ENCODE measurements around the gene PPP1R2.
"Not testable (repeated sequence)": the region's sequence is repeated elsewhere in the genome, so short reads cannot be mapped to it uniquely, and the experiment has no call there.

The PPP1R2 gene

DNA sequence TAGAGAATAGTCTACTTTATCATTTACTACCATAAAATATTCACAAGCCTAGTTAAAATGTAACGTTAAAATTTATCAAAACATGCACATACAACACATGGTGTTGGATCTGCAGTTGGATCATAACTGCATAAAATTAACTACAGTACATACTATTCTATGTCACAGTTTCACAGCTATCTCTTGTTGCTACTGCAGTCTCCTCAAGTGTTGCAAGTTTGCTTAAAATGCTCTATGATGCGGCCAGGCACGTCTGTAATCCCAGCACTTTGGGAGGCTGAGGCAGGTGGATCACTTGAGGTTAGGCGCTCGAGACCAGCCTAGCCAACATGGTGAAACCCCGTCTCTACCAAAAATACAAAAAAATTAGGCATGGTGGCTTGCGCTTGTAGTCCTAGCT, 10.3 kb downstream of the PPP1R2 start:
- DNase-seq: no peak

DNA sequence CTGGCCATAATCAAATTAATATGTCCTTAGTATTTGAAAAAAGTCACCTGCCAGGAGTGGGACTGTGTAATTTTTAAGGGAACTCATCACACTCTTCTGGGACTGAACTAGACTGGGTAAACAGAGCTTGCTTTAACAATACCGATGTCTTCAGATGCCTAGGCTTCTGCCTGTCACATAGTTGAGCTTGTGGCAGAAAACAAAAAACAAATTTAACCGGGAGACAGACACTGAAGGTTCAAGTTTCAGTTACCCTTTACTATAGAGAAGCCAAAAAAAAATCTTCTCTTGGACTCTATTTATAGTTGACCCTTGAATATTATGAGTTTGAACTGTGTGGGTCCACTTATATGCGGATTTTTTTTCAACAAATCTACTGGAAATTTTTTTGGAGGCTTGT, 10.8 kb downstream of the PPP1R2 start:
- no peak for DNase-seq

DNA sequence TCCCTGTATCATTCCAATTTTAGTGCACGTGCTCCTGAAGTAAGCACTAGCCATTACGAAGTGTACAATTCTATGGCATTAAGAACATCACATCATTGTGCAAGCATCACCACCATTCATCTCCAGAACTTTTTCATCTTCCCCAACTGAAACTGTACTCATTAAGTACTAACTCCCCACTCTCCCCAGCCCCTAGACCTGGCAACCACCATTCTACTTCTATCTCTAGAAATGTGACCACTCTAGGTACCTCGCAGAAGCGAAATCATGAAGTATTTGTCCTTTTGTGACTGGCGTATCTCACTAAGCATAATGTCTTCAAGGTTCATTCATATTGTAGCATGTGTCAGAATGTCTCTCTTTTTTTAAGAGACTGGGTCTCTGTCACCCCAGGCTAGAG, 11.4 kb downstream of the PPP1R2 start:
- no peak for DNase-seq

DNA sequence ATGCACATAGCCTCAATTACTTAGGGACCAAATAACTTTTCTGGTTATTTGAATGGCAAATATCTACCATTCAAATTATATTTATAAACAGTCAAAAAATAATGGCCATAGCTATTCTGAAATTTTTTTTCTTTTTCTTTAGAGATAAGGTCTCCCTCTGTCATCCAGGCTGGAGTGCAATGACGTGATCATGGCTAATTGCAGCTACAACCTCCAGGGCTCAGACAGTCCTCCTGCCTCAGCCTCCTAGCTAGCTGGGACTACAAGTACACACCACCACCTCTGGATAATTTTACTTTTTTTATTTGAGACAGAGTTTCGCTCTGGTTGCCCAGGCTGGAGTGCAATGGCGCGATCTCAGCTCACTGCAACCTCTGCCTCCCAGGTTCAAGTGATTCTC, 16.6 kb downstream of the PPP1R2 start:
- DNase-seq: no peak

DNA sequence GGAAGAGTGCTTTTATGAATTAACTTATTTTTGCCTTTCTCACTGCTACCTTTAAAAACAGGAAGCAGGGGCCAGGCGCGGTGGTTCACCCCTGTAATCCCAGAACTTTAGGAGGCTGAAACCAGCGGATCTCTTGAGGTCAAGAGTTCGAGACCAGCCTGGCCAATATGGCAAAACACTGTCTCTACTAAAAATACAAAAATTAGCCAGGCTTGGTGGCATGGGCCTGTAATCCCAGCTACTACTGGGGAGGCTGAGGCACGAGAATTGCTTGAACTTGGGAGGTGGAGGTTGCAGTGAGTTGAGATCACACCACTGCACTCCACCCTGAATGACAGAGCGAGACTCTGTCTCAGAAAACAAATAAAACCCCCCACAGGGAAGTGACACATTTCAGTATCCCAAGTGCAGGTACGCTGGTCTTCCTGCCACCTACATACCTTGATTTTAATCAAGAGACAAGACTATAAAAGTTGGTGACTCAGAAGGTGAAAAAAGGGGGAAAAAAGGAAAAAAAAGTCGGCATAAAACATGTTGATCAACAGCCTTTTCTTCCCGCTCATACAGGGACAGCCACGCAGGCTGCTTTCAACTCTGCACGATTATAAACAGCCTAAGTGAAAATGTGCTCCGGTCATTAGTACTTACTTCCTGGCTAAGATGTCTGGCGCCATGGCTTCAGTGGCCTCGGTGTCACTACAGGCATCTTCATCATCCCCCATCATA, 18.8 kb downstream of the PPP1R2 start:
- DNase-seq: no peak

DNA sequence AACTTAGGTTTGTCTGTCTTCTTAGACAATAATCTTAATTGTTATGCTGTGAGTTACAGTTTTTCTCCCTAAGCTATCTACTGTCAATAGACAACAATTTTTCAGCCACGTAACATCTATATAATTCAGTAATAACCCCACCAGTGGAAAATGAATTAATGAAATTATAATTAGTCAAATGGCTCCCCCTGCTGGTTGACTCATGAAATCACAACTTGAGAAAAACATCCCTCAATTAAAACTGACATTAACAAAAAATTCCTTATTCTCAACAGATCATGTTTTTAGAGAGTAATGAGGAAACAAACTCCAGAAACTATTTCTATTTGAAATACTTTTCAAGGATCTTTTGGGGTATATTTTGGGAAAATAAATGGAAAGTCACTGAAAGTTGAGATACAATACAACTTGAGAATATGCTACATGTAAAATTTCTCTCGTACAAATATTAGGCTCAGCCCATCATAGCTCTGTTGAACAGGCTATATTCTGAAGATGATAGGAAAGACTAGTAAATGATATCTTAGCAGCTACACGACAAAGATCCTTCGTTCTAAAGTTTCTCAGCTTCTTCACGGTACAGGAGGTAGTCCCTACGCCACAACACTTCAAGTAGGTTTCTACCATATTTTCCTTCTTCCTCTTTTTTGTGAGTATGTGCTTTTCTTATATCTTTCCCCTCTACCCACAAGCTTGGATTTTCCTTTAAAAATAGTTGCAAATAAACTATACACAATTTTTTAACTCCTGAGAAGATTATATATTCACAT, 20.7 kb downstream of the PPP1R2 start:
- peak; percentile 73 for DNase-seq

DNA sequence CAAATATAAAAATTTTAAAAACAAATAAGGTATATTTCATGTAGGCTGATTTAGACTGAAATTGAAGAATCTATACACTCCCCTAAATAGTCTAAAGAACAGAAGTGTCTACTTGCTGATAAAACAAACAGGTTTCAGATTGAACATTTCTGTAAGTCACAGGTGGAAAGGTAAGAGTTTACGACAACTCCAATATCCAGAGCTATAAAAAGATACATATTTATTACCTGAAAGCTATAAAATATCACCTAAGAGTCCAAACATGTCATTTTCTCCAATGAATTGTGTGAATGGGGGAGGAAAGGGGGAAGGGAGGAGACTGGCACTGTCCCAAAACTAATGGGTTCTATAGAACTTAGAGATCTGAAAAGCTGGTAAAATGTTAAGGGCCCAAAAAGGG, 26.1 kb downstream of the PPP1R2 start:
- DNase-seq: no peak

DNA sequence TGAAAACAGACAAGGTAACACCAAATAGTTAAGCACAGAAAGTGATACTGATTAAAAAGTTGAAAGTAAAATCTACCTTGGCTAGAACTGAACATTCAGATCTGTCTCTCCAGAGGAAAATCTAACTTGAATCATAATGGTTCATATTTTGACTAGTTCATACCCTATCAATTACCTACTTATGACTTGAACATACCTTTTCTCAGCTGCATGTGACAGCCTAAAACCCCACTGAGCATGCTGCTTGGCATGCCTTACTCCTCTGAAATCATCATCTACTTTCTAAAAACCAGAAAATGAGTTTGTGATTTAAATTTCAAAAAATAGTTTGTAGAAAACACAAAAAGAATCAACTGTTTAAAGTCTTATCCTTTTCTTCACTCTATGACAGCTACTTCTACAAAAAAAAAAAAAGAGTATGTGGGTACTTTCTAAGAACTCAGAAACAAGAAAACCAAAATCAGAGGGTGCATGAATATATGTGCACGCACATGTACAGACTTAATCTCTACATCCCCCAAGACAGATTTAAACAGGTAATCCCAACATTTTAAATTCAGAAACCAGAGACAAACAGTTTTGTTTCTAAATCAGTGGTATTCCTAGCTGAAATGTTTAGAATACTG, 28.4 kb downstream of the PPP1R2 start:
- DNase-seq: not testable (repeated sequence)

DNA sequence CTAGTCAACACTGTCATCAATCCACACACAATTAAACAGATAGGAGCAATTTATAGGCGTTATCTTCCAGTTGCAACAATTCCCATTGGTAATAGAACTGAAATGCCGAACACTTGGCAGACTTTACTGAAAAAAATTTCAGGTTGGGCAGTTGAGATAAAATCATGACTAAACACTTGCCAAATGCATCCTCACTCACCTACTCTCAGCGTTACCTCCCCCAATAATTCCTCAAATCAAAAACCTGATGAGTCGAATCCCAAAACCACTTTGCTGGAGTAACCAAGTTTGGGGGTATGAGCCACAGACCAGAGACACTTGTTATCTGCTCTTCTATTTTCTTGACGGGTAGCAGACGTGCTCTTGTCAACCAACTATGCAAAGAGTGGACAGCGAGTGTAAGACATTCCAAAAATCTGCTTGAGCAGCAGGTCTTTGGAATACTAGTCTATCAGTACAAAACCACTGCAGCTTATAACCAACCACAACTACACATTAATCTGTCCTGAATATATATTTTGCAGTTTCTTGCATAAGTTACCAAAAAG, 30.3 kb downstream of the PPP1R2 start:
- DNase-seq: no peak

DNA sequence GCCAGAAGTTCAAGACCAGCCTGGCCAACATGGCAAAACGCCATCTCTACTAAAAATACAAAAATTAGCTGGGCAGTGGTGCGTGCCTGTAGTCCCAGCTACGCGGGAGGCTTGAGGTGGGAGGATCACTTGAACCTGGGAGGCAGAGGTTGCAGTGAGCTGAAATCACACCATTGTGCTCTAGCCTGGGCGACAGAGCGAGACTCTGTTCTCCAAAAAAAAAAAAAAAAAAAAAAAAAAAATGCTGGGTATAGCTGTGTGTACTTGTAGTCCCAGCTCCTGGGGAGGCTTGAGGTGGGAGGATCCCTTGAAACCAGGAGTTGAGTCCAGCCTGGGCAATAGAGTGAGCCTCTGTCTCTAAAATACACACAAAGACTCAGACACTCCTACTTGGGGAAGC, 32.0 kb downstream of the PPP1R2 start:
- no peak for DNase-seq

DNA sequence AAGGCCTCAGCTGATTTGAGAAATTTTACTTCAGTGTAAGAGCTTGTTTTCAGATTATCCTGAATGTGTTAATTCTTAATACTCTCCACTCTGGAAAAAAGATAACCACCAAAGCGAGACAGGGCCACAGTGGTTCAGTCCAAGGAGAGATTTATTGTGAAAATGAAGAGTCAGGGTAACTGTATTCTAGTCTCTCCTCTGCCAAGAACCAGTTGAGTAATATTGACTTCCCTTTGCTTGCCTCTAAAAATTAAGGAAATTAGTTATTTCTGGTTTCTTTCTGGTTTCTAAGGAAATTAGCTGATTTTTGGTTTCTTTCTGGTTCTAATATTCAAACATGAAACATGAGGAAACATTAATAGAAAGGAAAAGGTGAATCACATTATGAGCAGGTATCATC, 34.9 kb downstream of the PPP1R2 start:
- DNase-seq: no peak

DNA sequence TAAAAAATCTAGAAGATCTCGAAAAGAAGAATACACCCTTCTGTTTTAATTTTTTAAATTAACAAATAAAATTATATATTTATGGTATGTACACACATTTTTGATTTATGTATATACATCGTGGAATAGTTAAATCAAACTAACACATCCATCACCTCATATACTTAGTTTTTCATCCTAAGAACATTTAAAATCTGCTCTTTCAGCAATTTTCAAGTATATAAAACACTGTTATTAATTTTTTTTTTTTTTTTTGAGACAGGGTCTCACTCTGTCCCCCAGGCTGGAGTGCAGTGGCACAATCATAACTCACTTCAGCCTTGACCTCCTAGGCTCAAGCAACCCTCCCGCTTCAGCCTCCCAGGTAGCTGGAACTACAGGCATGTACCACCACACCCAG, 67.5 kb downstream of the PPP1R2 start:
- DNase-seq: no peak

DNA sequence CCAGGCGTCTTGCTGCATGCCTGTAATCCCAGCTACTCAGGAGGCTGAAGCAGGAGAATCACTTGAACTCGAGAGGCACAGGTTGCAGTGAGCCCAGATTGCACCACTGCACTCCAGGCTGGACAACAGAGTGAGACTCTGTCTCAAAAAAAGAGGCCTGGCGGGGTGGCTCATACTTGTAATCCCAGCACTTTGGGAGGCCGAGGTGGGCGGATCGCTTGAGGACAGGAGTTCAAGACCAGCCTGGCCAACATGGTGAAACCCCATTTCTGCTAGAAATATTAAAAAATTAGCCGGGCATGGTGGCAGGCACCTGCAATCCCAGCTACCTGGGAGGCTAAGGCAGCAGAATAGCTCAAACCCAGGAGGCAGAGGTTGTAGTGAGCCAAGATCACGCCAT, 68.0 kb downstream of the PPP1R2 start:
- DNase-seq: not testable (repeated sequence)

DNA sequence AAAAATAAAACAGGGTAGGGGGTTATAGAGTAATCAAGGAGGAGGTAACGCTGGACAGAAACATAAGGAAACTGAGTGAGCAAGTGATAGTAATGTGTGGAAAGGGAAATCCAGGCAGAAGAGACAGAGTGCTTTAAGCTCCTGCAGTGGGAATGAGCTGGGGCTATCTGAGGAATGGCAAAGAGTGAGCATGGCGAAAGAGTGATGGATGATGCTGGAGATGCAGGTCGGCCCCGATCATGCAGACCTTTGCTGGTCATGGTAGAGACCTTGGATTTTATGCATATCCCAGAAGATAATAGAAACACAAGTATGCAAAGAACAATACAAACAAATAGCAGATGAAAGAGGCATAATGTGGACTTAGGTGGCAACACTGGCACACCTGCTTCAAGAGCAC, 74.3 kb downstream of the PPP1R2 start:
- DNase-seq: no peak

DNA sequence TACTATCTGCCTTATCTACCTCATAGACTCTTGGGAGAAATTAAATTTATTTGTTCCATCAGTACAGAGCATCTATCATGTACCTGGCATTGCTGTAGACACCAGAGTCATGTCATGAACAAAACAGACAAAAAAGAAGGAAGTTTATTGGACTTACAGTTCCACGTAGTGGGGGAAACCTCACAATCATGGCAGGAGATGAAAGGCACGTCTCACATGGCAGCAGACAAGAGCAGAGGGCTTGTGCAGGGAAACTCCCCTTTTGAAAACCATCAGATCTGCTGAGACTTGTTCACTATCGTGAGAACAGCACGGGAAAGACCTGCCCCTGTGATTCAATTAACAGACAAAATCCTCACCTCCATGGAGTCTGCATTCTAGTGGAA, 74.7 kb downstream of the PPP1R2 start:
- no peak for DNase-seq

DNA sequence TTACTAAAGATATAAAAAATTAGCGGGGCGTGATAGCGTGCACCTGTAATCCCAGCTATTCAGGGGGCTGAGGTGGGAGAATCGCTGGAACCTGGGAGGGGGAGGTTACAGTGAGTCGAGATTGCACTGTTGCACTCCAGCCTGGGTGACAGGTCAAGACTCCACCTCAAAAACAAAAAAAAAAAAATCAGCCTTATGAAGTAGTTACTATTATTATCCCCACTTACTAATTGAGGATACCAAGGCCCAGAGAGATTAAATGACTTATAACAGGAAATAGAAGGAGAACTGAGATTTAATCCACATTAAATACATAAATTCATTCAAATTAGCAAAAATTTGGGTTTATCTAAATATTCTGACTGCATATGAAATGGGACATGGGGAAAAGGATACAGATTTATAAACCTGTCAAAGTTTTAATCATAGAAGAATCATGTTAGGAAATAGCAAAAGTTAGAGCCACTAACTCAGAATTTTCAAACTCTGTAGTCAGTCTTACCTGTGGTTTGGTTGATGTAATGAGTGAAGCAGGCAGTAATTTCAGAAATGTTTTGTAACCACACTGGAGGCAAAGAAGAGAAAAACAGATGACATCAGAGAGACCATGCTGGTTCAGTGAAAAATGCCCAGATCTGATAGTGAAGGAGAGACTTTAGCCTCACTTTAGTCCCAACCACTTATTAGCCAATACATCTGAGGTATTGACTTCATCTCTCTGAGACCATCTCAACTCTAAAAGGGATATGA, 75.3 kb downstream of the PPP1R2 start:
- DNase-seq: no peak

DNA sequence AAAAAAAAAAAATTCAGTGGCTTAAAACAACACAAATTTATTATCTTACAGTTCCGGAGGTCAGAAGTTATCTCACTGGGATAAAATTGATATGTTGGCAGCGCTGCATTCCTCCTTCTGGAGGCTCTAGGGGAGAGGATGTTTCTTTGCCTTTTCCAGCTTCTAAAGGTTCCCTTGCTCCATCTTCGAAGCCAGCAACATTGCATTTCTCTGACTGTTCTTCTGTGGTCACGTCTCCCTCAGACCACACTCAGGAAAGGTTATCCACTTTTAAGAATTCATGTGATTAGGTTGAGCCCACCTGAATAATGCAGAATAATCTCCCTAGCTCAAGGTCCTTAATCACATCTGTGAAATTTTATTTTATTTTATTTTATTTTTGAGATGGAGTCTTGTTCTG, 76.9 kb downstream of the PPP1R2 start:
- no peak for DNase-seq

All from eye (tissue), 1 donor.